Hepatocyte (in vitro differentiated cells): ENCODE measurements around the gene BBS1. TPM values are rescaled to one million over a fixed set of nuclear protein-coding genes. Genes with fewer than 3 reads are reported as not detected.

ENCODE experiments used
- DNase-seq: peaks from one replicate; pipeline ENCODE4 v3.0.0-alpha.2; 2016; ENCODE audit warnings: low spot score
- H2AFZ ChIP-seq: fragments of 200-600 bp; sonication (generic); 2 replicates; pipeline ENCODE4 v1.6.0; 2016; ENCODE audit warnings: antibody characterized with exemption, mild to moderate bottlenecking
- H3K27ac ChIP-seq: fragments of 200-600 bp; sonication (generic); 2 replicates; pipeline ENCODE4 v1.5.1; 2016; ENCODE audit warnings: mild to moderate bottlenecking
- H3K27me3 ChIP-seq: fragments of 200-600 bp; sonication (generic); 2 replicates; pipeline ENCODE4 v1.6.1; 2016
- H3K36me3 ChIP-seq: fragments of 200-600 bp; sonication (generic); replicated peaks from 2 replicates; pipeline ENCODE4 v1.5.1; 2016; ENCODE audit warnings: low read depth; ENCODE audit not compliant: insufficient read depth
- H3K4me1 ChIP-seq: fragments of 200-600 bp; sonication (generic); 2 replicates; pipeline ENCODE4 v1.5.1; 2016; ENCODE audit warnings: mild to moderate bottlenecking, moderate library complexity; ENCODE audit not compliant: insufficient read depth
- H3K4me2 ChIP-seq: fragments of 200-600 bp; sonication (generic); 2 replicates; pipeline ENCODE4 v1.6.0; 2016
- H3K4me3 ChIP-seq: fragments of 200-600 bp; sonication (generic); 2 replicates; pipeline ENCODE4 v1.5.1; 2016; ENCODE audit warnings: mild to moderate bottlenecking
- H3K79me2 ChIP-seq: fragments of 200-600 bp; sonication (generic); 2 replicates; pipeline ENCODE4 v1.6.0; 2017; ENCODE audit warnings: mild to moderate bottlenecking
- H3K9me2 ChIP-seq: fragments of 200-600 bp; sonication (generic); replicated peaks from 2 replicates; pipeline ENCODE4 v1.6.0; 2017; ENCODE audit warnings: mild to moderate bottlenecking; ENCODE audit not compliant: insufficient read depth
- H3K9me3 ChIP-seq: fragments of 200-600 bp; sonication (generic); 2 replicates; pipeline ENCODE4 v1.5.1; 2016; ENCODE audit warnings: low read depth, mild to moderate bottlenecking
- H4K20me1 ChIP-seq: fragments of 200-600 bp; sonication (generic); 2 replicates; pipeline ENCODE4 v1.6.0; 2016; ENCODE audit warnings: mild to moderate bottlenecking; ENCODE audit not compliant: insufficient read depth, poor library complexity, severe bottlenecking
- CTCF ChIP-seq: fragments of 200-600 bp; sonication (generic); IDR thresholded peaks from 2 replicates; pipeline ENCODE4 v1.5.1; 2016; ENCODE audit warnings: antibody characterized with exemption, mild to moderate bottlenecking; ENCODE audit not compliant: poor library complexity
- EZH2 ChIP-seq: fragments of 200-600 bp; sonication (generic); IDR thresholded peaks from 2 replicates; pipeline ENCODE4 v1.6.1; 2016; ENCODE audit warnings: antibody characterized with exemption, mild to moderate bottlenecking, borderline replicate concordance
- EZH2phosphoT487 ChIP-seq: fragments of 200-600 bp; sonication (generic); IDR thresholded peaks from one replicate; pipeline ENCODE4 v1.6.1; 2018; ENCODE audit warnings: antibody characterized with exemption, mild to moderate bottlenecking, low read depth, moderate library complexity; ENCODE audit not compliant: unreplicated experiment, severe bottlenecking
- WGBS: methylation state at CpG from one replicate; pipeline ENCODE4 v1.1.6; 2016; ENCODE audit warnings: low lambda C conversion rate; ENCODE audit errors: missing lambda C conversion rate; 5-methylcytosine and 5-hydroxymethylcytosine counted together
- polyA plus RNA-seq: library from polyadenylated mRNA; unstranded; fragments of >200 nt; fragmentation: Nextera tagmentation; extraction: Ambion mirVana; gene quantifications from 2 replicates; pipeline ENCODE4 v1.2.1, GENCODE V29; 2016
- total RNA-seq: library from RNA; depleted of rRNA; stranded (reverse); fragments of >200 nt; gene quantifications from 2 replicates; pipeline ENCODE4 v1.2.3, GENCODE V29; 2014

Gene BBS1
- total and polyA plus RNA-seq, 2 experiments from 2014 or later = 25.1 to 27.7 TPM

DNA sequence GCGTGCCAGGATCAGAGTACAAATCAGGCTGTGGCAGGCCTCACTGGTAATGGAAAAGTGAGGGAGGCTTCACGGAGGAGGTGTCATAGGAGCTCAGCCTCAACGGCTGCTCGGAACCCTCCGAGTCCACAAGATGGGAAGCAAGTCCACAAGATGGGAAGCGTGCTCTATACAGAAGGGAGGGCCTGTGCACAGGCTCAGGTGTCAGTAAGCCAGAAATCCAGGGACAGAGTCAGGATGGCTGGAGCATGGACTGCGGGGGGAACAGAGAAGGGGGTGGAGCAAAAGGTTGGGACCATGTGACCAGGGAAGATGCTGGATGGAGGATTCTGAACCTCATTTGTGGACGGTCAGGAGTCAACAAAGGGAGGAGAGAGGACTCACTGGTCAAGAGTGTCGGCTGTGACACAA, 33.6 kb upstream of the BBS1 start:
- no peaks in the 10 kb centered on the region for H3K9me3 ChIP-seq
- no peak overlapping the region for H2AFZ ChIP-seq
- H3K9me2 ChIP-seq = no peaks in the 10 kb centered on the region
- TF ChIP-seq EZH2phosphoT487 = no peak
- no peak for TF ChIP-seq CTCF
- TF ChIP-seq EZH2 = no peak
- no peak overlapping the region for H3K4me3 ChIP-seq
- H3K4me1 ChIP-seq = peaks cover 11% of the 10 kb centered on the region
- 60% methylated on average over 9 of the region's 9 CpGs for WGBS
- H4K20me1 ChIP-seq = peaks cover 4% of the 10 kb centered on the region
- DNase-seq = no peak
- no peak overlapping the region for H3K27ac ChIP-seq
- H3K79me2 ChIP-seq = peaks cover 18% of the 10 kb centered on the region
- H3K36me3 ChIP-seq = no peaks in the 10 kb centered on the region
- no peaks in the 10 kb centered on the region for H3K27me3 ChIP-seq
- no peak overlapping the region for H3K4me2 ChIP-seq

DNA sequence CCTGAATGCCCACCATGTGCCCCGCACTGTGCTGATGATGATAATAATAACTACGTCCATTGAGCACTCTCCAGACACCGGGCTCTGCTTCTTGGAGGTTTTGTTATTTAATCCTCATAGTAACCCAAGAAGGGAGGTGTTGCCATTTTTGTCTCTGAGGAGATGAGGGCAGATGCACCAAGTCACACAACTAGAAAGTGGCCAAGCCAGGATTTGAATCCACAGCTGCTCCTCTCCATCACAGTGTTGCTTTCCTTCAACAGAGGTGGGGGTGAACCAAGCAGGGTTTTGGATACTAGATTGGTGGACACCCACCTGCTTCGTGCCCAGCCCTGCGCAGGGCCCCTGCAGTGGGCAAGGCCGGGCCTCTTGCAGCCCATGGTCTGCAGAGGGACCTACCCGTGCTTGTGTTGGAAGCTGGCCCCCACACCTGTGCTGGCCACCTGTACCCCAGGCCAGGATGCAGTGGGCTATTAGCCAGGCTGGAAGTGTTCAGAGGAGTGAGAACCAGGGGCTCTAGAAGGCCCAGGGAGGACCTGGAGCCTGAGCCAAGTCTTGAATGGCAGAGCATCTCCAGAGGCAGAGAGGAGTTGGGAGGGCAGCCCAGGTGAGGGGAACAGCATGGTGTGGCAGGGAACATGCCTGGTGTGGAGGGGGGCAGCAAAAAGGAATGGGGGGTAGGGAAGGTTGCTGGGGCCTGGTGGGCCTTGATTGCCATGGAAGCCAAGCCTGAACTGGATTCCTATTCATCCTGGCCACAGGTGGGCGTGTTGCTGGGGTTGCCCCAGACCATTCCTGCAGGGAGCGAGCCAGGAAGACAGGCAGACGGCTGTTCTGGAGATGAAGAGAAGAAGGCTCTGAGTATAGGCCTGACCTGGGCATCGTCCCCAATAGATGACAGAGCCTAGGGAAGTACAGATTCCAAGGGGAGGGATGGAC, 32.9 kb upstream of the BBS1 start:
- Histone ChIP-seq H3K9me2 (no peaks in the 10 kb centered on the region), H3K36me3 (no peaks in the 10 kb centered on the region), H3K4me1 (peaks cover 11% of the 10 kb centered on the region), H3K27ac (no peak overlapping the region), H3K79me2 (peaks cover 21% of the 10 kb centered on the region), H4K20me1 (peaks cover 4% of the 10 kb centered on the region), H3K4me2 (no peak overlapping the region), H3K27me3 (no peaks in the 10 kb centered on the region), H2AFZ (no peak overlapping the region), H3K9me3 (no peaks in the 10 kb centered on the region), H3K4me3 (no peak overlapping the region)
- no peak for DNase-seq
- WGBS = 89% methylated on average over 11 of the region's 11 CpGs
- no peak for TF ChIP-seq CTCF
- TF ChIP-seq EZH2phosphoT487 = no peak
- no peak for TF ChIP-seq EZH2

- Histone ChIP-seq H3K4me1 (peaks cover 11% of the 10 kb centered on the region), H3K27ac (peak overlapping the region; percentile 95), H3K79me2 (peaks cover 21% of the 10 kb centered on the region), H3K9me3 (no peaks in the 10 kb centered on the region), H3K4me2 (peak overlapping the region; percentile 97), H3K4me3 (peak overlapping the region; percentile 31), H3K9me2 (no peaks in the 10 kb centered on the region), H3K27me3 (no peaks in the 10 kb centered on the region), H3K36me3 (no peaks in the 10 kb centered on the region), H4K20me1 (peaks cover 4% of the 10 kb centered on the region), H2AFZ (peak overlapping the region; percentile 73)
- 50% methylated on average over 8 of the region's 8 CpGs for WGBS
- DNase-seq = no peak
- peak; percentile 67 for TF ChIP-seq CTCF
- no peak for TF ChIP-seq EZH2phosphoT487
- TF ChIP-seq EZH2 = no peak
These were observed 31.6 kb upstream of the BBS1 start for GRCh38 chr11:66478729-66479393.
